Mesendoderm (in vitro differentiated cells): ENCODE measurements around the gene GAS2L1.

ENCODE experiments used
- DNase-seq: peaks from one replicate; pipeline ENCODE4 v3.0.0; 2013
- H2AK5ac ChIP-seq: 2 replicates; pipeline ENCODE4 v1.6.1; 2013; ENCODE audit warnings: low read length, inconsistent platforms
- H2BK120ac ChIP-seq: 2 replicates; pipeline ENCODE4 v1.6.1; 2013; ENCODE audit warnings: low read depth, mild to moderate bottlenecking, low read length, moderate library complexity, mixed read lengths
- H2BK15ac ChIP-seq: replicated peaks from 2 replicates; pipeline ENCODE4 v1.6.1; 2013; ENCODE audit warnings: low read depth, mild to moderate bottlenecking, moderate library complexity
- H2BK5ac ChIP-seq: 2 replicates; pipeline ENCODE4 v1.6.1; 2013; ENCODE audit warnings: low read length, inconsistent platforms
- H3K18ac ChIP-seq: 2 replicates; pipeline ENCODE4 v1.6.1; 2013; ENCODE audit warnings: mild to moderate bottlenecking, low read length, mixed read lengths
- H3K23ac ChIP-seq: one replicate; pipeline ENCODE4 v1.6.1; 2013; ENCODE audit warnings: low read length
- H3K27ac ChIP-seq: 2 replicates; pipeline ENCODE4 v1.5.1; 2013; ENCODE audit warnings: low read depth, mild to moderate bottlenecking, inconsistent platforms, low read length, moderate library complexity
- H3K27me3 ChIP-seq: 2 replicates; pipeline ENCODE4 v1.6.1; 2013; ENCODE audit warnings: low read length, control low read depth, mild to moderate bottlenecking, inconsistent platforms; ENCODE audit not compliant: insufficient read depth, poor library complexity
- H3K36me3 ChIP-seq: 2 replicates; pipeline ENCODE4 v1.6.1; 2013; ENCODE audit warnings: low read length, inconsistent platforms; ENCODE audit not compliant: control insufficient read depth, insufficient read depth
- H3K4ac ChIP-seq: one replicate; pipeline ENCODE4 v1.6.1; 2013; ENCODE audit warnings: low read depth, mild to moderate bottlenecking, low read length, moderate library complexity
- H3K4me1 ChIP-seq: 2 replicates; pipeline ENCODE4 v1.6.1; 2013; ENCODE audit warnings: low read depth, low read length, inconsistent platforms; ENCODE audit not compliant: control insufficient read depth
- H3K4me2 ChIP-seq: 2 replicates; pipeline ENCODE4 v1.6.1; 2013; ENCODE audit warnings: low read length
- H3K4me3 ChIP-seq: 2 replicates; pipeline ENCODE4 v1.5.1; 2013; ENCODE audit warnings: mild to moderate bottlenecking, low read length
- H3K56ac ChIP-seq: one replicate; pipeline ENCODE4 v1.6.1; 2013; ENCODE audit warnings: low read length
- H3K79me1 ChIP-seq: 2 replicates; pipeline ENCODE4 v1.6.1; 2013; ENCODE audit warnings: low read length, inconsistent platforms
- H3K79me2 ChIP-seq: 2 replicates; pipeline ENCODE4 v1.6.1; 2013; ENCODE audit warnings: mild to moderate bottlenecking, low read length; ENCODE audit not compliant: control insufficient read depth, insufficient read depth
- H3K9ac ChIP-seq: 2 replicates; pipeline ENCODE4 v1.6.1; 2013; ENCODE audit warnings: low read length, inconsistent platforms
- H4K5ac ChIP-seq: one replicate; pipeline ENCODE4 v1.6.1; 2013; ENCODE audit warnings: low read length
- H4K8ac ChIP-seq: one replicate; pipeline ENCODE4 v1.6.1; 2013; ENCODE audit warnings: low read depth, mild to moderate bottlenecking, control low read depth, low read length, moderate library complexity
- WGBS: extraction: QIAGEN DNeasy Blood & Tissue Kit; methylation state at CpG from one replicate; pipeline ENCODE4 v1.1.7; 2013; ENCODE audit warnings: low lambda C conversion rate, missing lambda C conversion rate; ENCODE audit not compliant: insufficient coverage; ENCODE audit errors: extremely low coverage; 5-methylcytosine and 5-hydroxymethylcytosine counted together

Gene GAS2L1

DNA sequence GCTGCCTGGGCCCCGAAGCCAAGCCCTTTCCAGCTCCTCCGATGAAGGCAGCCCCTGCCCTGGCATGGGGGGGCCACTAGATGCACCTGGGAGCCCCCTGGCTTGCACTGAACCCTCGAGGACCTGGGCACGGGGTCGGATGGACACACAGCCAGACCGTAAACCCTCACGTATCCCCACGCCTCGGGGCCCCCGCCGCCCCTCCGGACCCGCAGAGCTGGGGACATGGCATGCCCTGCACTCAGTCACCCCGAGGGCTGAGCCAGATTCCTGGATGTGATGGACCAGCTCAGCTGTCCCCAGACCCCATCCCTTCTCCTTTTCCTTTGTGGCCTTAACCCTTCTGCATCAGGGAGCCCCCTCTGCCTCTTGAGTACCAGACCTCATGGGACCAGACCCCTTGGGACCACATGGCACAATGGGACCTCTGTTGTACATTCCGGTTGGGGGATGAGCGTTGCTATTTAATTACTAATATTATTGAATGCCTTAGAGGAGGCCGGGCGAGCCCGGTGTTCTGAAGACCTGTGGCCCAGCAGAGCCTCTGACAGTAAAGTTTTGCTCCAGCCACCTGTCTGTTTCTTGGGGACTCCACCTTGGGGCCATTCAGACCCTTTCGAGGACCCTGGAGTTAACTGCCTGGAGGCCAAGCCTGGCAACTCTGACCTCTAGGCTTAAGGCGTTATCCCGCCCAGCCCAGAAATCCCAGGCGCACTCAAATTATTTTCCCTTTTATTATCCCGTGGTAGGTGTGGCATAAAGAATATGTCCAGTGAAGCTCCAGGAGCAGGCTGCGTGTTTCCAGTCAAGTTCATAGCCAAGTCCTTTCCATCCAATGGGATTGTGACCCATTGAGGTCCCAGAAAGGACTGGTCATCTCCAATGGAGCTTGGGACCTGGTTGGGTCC, 6.0 kb downstream of the GAS2L1 start:
- no CpG with 5 or more reads among the region's 25 CpGs for WGBS
- Histone ChIP-seq H3K56ac (no peak overlapping the region), H3K27ac (no peak overlapping the region), H3K18ac (no peak overlapping the region), H3K9ac (no peak overlapping the region), H4K8ac (no peak overlapping the region), H2AK5ac (no peak overlapping the region), H4K5ac (no peak overlapping the region), H3K4ac (no peak overlapping the region), H3K4me1 (peaks cover 3% of the 10 kb centered on the region), H2BK5ac (no peak overlapping the region), H3K4me2 (no peak overlapping the region), H3K4me3 (no peak overlapping the region), H3K79me2 (no peaks in the 10 kb centered on the region), H3K27me3 (peaks cover 12% of the 10 kb centered on the region), H2BK15ac (no peak overlapping the region), H3K36me3 (no peaks in the 10 kb centered on the region), H3K79me1 (no peaks in the 10 kb centered on the region), H2BK120ac (no peak overlapping the region), H3K23ac (no peak overlapping the region)
- no peak for DNase-seq

DNA sequence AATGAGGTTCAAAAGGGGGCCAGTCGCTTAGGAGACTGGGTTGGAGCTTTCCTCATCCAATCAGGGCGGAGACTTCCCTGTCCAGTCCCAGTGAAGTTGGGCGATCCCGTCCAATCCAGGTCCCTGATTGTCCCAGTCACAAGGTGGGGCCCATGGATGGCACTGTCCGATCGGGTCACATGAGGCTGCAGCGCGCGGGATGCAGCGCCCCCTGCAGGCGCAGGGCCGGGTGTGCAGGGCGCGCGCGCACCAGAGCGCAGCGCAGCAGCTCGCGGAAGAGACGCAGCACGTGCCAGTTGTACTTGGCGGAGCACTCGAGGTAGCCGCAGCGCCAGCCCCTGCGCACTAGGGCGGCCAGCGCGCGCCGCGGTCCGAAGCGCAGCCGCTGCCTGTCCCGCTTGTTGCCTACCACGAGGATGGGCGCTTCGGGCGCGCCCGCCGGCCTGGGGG, 6.7 kb downstream of the GAS2L1 start:
- Histone ChIP-seq H3K79me2 (no peaks in the 10 kb centered on the region), H3K4ac (no peak overlapping the region), H3K4me3 (no peak overlapping the region), H3K4me1 (peaks cover 3% of the 10 kb centered on the region), H4K5ac (no peak overlapping the region), H3K18ac (no peak overlapping the region), H3K4me2 (no peak overlapping the region), H2AK5ac (no peak overlapping the region), H3K36me3 (no peaks in the 10 kb centered on the region), H2BK15ac (no peak overlapping the region), H3K23ac (no peak overlapping the region), H3K79me1 (no peaks in the 10 kb centered on the region), H3K27ac (no peak overlapping the region), H2BK120ac (no peak overlapping the region), H3K9ac (no peak overlapping the region), H3K56ac (no peak overlapping the region), H3K27me3 (peaks cover 12% of the 10 kb centered on the region), H2BK5ac (no peak overlapping the region), H4K8ac (no peak overlapping the region)
- no CpG with 5 or more reads among the region's 44 CpGs for WGBS
- peak; percentile 96 for DNase-seq

DNA sequence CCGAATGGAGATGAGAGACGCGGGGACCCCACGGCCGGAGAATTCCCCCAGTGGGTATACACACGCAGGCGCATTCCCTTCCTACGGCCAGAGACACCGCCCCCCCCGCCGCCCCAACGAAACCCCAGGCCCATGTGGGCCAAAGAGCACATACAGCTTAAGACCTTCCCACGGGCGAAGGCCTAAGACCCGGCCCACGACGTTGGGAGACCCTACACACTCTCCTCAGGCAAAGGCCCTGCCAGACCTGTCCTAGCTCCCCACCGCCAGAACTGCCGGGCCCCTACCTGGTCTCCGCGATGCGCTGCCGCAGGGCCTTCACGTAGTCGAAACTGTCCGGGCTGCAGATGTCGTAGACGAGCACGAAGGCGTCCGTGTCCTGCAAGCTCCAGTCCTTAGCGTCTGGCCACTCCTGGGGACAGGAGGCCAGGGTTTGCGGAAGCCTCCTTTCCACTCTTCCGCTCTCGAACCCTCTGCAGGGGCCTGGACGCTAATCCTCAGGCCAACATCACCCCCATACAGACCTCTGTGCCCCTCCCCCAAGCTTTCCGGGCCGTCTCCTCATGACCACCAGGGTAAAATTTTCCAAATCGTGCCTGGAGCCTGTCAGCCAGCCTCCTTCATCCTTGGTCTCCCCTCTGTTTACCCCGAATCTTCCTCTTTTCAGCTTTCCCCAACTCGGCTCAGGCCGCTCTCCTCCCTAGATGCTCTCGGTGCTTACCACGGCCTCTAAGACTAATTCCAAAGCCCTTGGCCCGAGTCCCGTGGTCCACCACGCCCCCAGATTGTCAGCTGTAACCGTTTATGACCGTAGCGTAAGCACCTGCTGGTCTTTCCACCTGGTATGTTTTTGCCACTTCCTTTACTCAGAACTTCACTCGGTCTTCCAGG, 7.4 kb downstream of the GAS2L1 start:
- DNase-seq: no peak
- no peak overlapping the region for H2BK120ac ChIP-seq
- no peak overlapping the region for H3K18ac ChIP-seq
- no peak overlapping the region for H4K5ac ChIP-seq
- H2BK5ac ChIP-seq: no peak overlapping the region
- no peak overlapping the region for H4K8ac ChIP-seq
- no peak overlapping the region for H3K4ac ChIP-seq
- WGBS: no CpG with 5 or more reads among the region's 51 CpGs
- H3K36me3 ChIP-seq: no peaks in the 10 kb centered on the region
- no peak overlapping the region for H3K4me3 ChIP-seq
- no peaks in the 10 kb centered on the region for H3K79me2 ChIP-seq
- H3K4me2 ChIP-seq: no peak overlapping the region
- H2BK15ac ChIP-seq: no peak overlapping the region
- no peak overlapping the region for H2AK5ac ChIP-seq
- H3K9ac ChIP-seq: no peak overlapping the region
- no peak overlapping the region for H3K27ac ChIP-seq
- no peak overlapping the region for H3K56ac ChIP-seq
- H3K4me1 ChIP-seq: peaks cover 3% of the 10 kb centered on the region
- H3K23ac ChIP-seq: no peak overlapping the region
- peaks cover 12% of the 10 kb centered on the region for H3K27me3 ChIP-seq
- H3K79me1 ChIP-seq: no peaks in the 10 kb centered on the region

GRCh38 chr22:29314537-29315285, 8.3 kb downstream of the GAS2L1 start:
- no peaks in the 10 kb centered on the region for H3K36me3 ChIP-seq
- no CpG with 5 or more reads among the region's 69 CpGs for WGBS
- H3K4me1 ChIP-seq: no peaks in the 10 kb centered on the region
- no peak overlapping the region for H3K4me3 ChIP-seq
- no peak overlapping the region for H2AK5ac ChIP-seq
- no peak overlapping the region for H2BK120ac ChIP-seq
- no peak overlapping the region for H3K4ac ChIP-seq
- no peak overlapping the region for H4K8ac ChIP-seq
- H3K4me2 ChIP-seq: peak overlapping the region; percentile 75
- no peak overlapping the region for H2BK5ac ChIP-seq
- H3K23ac ChIP-seq: peak overlapping the region; percentile 89
- H3K18ac ChIP-seq: peak overlapping the region; percentile 60
- DNase-seq: no peak
- H3K9ac ChIP-seq: peak overlapping the region; percentile 66
- no peaks in the 10 kb centered on the region for H3K79me1 ChIP-seq
- H3K27ac ChIP-seq: no peak overlapping the region
- no peak overlapping the region for H2BK15ac ChIP-seq
- no peak overlapping the region for H4K5ac ChIP-seq
- H3K27me3 ChIP-seq: peaks cover 12% of the 10 kb centered on the region
- no peaks in the 10 kb centered on the region for H3K79me2 ChIP-seq
- H3K56ac ChIP-seq: peak overlapping the region; percentile 85

DNA sequence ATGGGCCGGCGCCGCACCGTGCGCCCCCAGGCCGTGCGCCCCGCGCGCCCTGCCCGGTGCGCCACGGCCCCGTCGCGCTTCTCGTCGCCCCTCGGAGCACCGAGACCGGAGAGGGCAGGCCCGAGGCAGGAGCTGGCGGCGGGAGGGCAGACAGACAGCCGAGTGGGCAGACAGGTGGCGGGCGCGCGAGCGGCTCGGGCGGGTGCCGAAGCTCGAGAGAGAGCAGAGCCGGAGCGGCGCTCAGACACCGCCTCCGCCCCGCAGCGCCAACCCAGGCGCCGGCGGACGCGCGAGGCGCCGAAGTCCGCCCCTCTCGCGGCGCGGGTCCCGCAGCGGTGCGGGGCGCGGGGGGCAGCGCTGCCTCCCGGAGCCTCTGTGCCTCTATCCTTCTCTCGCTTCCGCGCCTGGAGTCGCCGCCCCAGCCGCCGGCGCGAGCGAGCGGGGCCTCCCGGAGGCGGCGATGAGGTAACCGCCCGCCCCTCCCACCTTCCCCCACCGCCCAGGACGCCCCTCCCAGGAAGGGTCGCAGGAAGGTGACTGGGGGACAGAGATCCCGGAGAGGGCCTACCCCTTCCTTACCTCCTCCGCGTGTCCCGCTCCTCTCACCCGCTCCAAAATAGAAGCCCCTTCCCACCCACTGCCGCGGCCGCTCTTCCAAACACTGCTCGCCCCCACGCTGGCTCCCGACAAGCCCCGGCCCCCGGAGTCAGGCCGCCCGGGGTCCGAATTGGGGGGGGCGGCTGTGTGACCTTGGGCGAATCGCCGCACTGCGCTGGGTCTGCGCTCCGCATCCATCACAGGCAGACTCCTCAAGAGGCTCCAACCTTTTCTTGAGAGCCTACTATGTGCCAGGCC, 9.1 kb downstream of the GAS2L1 start, which contains the start of gene RASL10A:
RASL10A (minus strand) TSS at position 412 of the 855 bp plus-strand sequence. CDS start 451 bp downstream, outside the sequence.
- no peaks in the 10 kb centered on the region for H3K79me2 ChIP-seq
- H3K4me1 ChIP-seq: no peaks in the 10 kb centered on the region
- no peak within 1 kb of the TSS for H3K4me3 ChIP-seq
- peak within 1 kb of the TSS; percentile 85 for H3K56ac ChIP-seq
- peaks cover 12% of the 10 kb centered on the region for H3K27me3 ChIP-seq
- H3K23ac ChIP-seq: peak within 1 kb of the TSS; percentile 89
- H3K27ac ChIP-seq: no peak within 1 kb of the TSS
- no peak within 1 kb of the TSS for H2BK5ac ChIP-seq
- no peak within 1 kb of the TSS for H2BK15ac ChIP-seq
- no peaks in the 10 kb centered on the region for H3K36me3 ChIP-seq
- H3K18ac ChIP-seq: peak within 1 kb of the TSS; percentile 60
- no peak for DNase-seq
- H2AK5ac ChIP-seq: no peak within 1 kb of the TSS
- no peak within 1 kb of the TSS for H4K8ac ChIP-seq
- no peaks in the 10 kb centered on the region for H3K79me1 ChIP-seq
- H3K4me2 ChIP-seq: peak within 1 kb of the TSS; percentile 75
- H4K5ac ChIP-seq: no peak within 1 kb of the TSS
- H3K4ac ChIP-seq: no peak within 1 kb of the TSS
- WGBS: no CpG with 5 or more reads among the region's 103 CpGs
- H3K9ac ChIP-seq: peak within 1 kb of the TSS; percentile 66
- no peak within 1 kb of the TSS for H2BK120ac ChIP-seq
